Tibial artery (tissue), 4 donors: ENCODE measurements around the gene GSAP.

ENCODE experiments used
- DNase-seq, 2 donors: peaks; one replicate each; pipeline ENCODE4 v3.0.0-alpha.2; 2019
- H3K27ac ChIP-seq, 2 donors: fragments of 200-600 bp; sonication (generic) in 1 of 2; 1 replicate in 1 of 2; 2 replicates in 1 of 2; pipeline ENCODE4 v1.5.1; 2018 to 2019; ENCODE audit warnings: mild to moderate bottlenecking in 1 of 2
- H3K27me3 ChIP-seq, 2 donors: fragments of 200-600 bp; sonication (generic) in 1 of 2; one replicate each; pipeline versions ENCODE4 v1.5.1 to v1.6.0; 2016 to 2019
- H3K36me3 ChIP-seq, 3 donors: fragments of 200-600 bp; sonication (generic) in 2 of 3; one replicate each; pipeline ENCODE4 v1.5.1; 2016 to 2019; ENCODE audit warnings: mild to moderate bottlenecking in 2 of 3
- H3K4me1 ChIP-seq, 4 donors: fragments of 200-600 bp; sonication (generic) in 2 of 4; 1 replicate in 3 of 4; 2 replicates in 1 of 4; pipeline ENCODE4 v1.5.1; 2016 to 2019
- H3K4me3 ChIP-seq, 2 donors: fragments of 200-600 bp; sonication (generic) in 1 of 2; 1 replicate in 1 of 2; 2 replicates in 1 of 2; pipeline ENCODE4 v1.5.1; 2018 to 2019; ENCODE audit warnings: mild to moderate bottlenecking in 2 of 2
- H3K9me3 ChIP-seq, 3 donors: fragments of 200-600 bp; sonication (generic) in 1 of 3; one replicate each; pipeline ENCODE4 v1.5.1; 2016 to 2019
- intact Hi-C: fragments of 100-400 bp; cut with DNase I; formaldehyde crosslinking; loops from one replicate; pipeline ENCODE4 v1.15.0; 2023; ENCODE audit warnings: low total_unique reads
- TF ChIP-seq, protein P1 (sequence below), 2 experiments: fragments of 200-600 bp in 1 of 2; fragments of 450-650 bp in 1 of 2; IDR thresholded peaks; one replicate each; pipeline ENCODE4 v1.5.1; 2017 to 2019; ENCODE audit warnings: antibody characterized with exemption in 2 of 2, mild to moderate bottlenecking in 1 of 2, moderate library complexity in 1 of 2

Gene GSAP

DNA sequence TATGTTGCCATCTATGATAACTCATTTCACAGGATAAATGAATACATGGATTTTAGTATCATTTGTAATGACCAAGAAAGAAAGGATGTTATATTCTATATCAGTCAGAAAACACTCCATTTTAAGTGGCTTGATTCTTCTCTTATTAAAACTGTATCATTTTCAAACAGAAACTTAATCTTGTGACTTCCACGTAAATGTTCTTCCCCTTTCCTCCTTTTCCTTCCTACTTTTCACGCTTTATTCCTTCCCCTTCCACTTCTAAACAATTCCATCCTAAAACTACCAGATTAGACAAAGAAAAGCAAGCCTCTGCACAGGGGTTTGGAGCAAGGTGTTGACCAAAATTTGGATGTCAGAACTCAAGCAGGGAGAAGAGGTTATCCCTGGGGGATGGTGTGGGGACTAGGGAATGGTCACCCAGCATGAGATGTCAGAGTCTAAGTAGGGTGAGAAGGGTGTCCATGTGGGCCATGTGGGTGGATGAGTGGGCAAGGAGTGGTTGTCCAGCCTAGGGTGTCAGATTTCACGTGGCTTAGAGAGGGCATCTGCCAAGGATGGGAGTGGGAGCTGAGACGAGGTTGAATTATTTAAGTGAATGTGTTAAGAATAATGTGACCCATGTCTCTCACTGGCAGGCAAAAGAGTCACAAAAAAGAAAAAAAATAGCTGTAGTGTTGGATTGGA is 5.0 kb upstream of the GSAP start:
- H3K27me3 ChIP-seq: no peaks in the 10 kb centered on the region
- no peak overlapping the region for H3K4me3 ChIP-seq
- TF ChIP-seq, protein P1, sequence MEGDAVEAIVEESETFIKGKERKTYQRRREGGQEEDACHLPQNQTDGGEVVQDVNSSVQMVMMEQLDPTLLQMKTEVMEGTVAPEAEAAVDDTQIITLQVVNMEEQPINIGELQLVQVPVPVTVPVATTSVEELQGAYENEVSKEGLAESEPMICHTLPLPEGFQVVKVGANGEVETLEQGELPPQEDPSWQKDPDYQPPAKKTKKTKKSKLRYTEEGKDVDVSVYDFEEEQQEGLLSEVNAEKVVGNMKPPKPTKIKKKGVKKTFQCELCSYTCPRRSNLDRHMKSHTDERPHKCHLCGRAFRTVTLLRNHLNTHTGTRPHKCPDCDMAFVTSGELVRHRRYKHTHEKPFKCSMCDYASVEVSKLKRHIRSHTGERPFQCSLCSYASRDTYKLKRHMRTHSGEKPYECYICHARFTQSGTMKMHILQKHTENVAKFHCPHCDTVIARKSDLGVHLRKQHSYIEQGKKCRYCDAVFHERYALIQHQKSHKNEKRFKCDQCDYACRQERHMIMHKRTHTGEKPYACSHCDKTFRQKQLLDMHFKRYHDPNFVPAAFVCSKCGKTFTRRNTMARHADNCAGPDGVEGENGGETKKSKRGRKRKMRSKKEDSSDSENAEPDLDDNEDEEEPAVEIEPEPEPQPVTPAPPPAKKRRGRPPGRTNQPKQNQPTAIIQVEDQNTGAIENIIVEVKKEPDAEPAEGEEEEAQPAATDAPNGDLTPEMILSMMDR (IDR thresholded peaks at IDR 0.05): no peak
- intact Hi-C loops: no loop called here
- no peak for DNase-seq
- no peak overlapping the region for H3K27ac ChIP-seq
- H3K9me3 ChIP-seq: no peaks in the 10 kb centered on the region
- H3K4me1 ChIP-seq: peaks cover 0 to 6% (median 5%) of the 10 kb centered on the region in 4 donors
- no peaks in the 10 kb centered on the region for H3K36me3 ChIP-seq

DNA sequence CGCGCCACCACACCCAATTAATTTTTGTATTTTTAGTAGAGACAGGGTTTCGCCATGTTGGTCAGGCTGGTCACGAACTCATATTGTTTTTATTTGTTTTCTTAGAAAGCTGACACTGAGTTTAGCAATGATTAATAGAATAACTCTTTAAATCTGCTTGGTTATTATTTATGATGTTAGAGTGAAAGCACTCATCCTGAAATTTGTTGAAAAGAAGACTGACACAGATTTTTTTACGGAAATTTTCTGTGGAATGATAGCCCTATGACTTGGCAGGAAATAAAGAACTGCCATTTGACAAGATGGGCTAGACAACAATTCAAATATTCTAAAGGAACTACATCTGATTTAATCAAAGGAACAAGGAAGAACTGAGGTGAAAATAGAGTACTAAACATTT is 4.3 kb upstream of the GSAP start:
- no peaks in the 10 kb centered on the region for H3K9me3 ChIP-seq
- DNase-seq: no peak
- intact Hi-C loops: no loop called here
- H3K27me3 ChIP-seq: no peaks in the 10 kb centered on the region
- H3K4me1 ChIP-seq: peaks cover 0 to 7% (median 5%) of the 10 kb centered on the region in 4 donors
- TF ChIP-seq, protein P1 (IDR thresholded peaks at IDR 0.05): no peak
- H3K27ac ChIP-seq: no peak overlapping the region
- no peak overlapping the region for H3K4me3 ChIP-seq
- H3K36me3 ChIP-seq: no peaks in the 10 kb centered on the region

DNA sequence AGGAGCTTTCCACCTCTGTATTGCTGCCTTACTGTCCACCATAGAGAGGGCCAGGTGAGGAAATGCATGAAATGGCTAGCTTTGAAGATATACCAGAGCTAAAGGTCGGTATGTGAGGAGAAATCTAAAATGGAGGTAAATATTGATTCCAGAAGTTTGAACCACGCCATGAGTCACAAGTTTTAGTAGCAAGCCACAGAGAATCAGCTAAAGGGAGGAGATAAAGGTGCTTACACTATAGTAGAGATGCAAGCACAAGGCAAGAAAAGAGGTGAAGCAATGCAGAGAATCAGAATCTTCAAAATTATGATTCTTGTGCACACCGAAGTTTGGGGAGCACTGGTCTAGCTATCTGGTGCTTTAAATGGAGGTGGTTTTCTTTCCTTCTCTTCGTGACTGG is 3.0 kb upstream of the GSAP start:
- Histone ChIP-seq H3K27me3 (no peaks in the 10 kb centered on the region), H3K4me3 (no peak overlapping the region), H3K36me3 (no peaks in the 10 kb centered on the region), H3K9me3 (no peaks in the 10 kb centered on the region), H3K27ac (no peak overlapping the region), H3K4me1 (peaks cover 0 to 13% (median 5%) of the 10 kb centered on the region in 4 donors)
- TF ChIP-seq, protein P1 (IDR thresholded peaks at IDR 0.05): no peak
- DNase-seq: no peak
- intact Hi-C loops: loop anchor here (10.0 kb wide), 1 partner anchor 126 kb away; no protein-coding TSS in a partner anchor

DNA sequence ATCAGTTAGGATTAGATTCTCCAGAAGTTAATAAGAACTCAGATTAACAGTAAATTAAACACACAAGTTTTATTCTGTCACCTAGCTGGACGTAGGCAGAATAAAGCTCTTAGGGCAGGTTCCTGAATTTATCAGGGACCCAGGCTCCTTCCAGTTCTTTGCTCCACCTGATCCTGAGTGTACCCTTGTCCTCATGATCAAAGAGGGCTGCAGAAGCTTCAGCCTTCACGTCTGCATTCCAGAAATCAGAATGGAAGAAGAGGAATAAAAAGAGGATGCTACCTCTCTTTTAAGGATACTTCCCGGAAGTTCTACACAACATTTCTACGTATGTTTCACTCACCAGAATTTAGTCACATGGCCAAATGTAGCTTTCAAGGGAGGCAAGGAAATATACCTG is 1.7 kb upstream of the GSAP start:
- Histone ChIP-seq H3K27ac (no peak overlapping the region), H3K9me3 (no peaks in the 10 kb centered on the region), H3K36me3 (no peaks in the 10 kb centered on the region), H3K27me3 (no peaks in the 10 kb centered on the region), H3K4me3 (no peak overlapping the region), H3K4me1 (peaks cover 0 to 13% (median 5%) of the 10 kb centered on the region in 4 donors)
- TF ChIP-seq, protein P1 (IDR thresholded peaks at IDR 0.05): no peak
- intact Hi-C loops: loop anchor here (10.0 kb wide), 1 partner anchor 127 kb away; no protein-coding TSS in a partner anchor
- DNase-seq: no peak

DNA sequence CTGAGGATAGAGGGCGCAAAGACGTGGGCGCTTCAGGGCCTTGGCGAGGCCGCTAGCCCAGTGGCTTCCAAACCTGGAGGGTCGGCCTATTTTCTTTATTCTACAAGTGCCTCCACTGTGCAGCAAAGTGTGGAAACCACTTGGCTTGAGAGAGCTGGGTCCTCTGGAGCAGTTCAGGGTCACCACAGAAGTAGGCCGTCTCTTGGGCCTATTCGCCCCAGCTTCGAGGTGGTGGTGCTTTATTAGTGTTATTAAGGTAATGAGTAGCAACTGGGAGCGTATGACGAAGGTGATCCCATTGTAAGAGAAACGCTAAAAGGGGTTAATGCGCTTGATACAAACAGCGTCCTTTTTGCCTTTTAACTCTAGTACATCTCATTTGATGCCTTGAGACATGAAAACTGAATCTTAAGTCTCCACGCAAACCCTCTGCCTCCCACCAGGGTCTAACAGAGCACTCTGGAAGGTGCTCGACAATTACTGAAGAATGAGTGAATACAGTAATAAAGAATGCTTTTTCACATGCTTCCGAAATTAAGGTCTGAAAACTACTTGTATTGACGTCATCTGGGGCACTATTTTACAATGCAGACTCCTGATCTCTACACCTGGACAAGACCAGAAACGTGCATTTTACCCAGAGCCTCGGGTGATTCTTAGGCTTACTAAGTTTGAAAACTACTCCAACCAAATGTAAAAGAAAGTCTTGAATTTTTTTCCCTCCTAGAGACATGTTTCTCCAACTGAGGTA is 647 bp upstream of the GSAP start:
- no peak for DNase-seq
- Histone ChIP-seq H3K4me1 (peaks cover 0 to 13% (median 5%) of the 10 kb centered on the region in 4 donors), H3K27me3 (no peaks in the 10 kb centered on the region), H3K36me3 (no peaks in the 10 kb centered on the region), H3K27ac (peak overlapping the region; percentile 67 to 70), H3K4me3 (peak overlapping the region; percentile 88 to 92), H3K9me3 (no peaks in the 10 kb centered on the region)
- intact Hi-C loops: loop anchor here (10.0 kb wide), 1 partner anchor 128 kb away; no protein-coding TSS in a partner anchor
- TF ChIP-seq, protein P1 (IDR thresholded peaks at IDR 0.05): no peak
